Measurements from ENCODE around the gene KCNIP1.

KCNIP1 gene

GRCh38 chr5:170571281-170571731, 67.5 kb downstream of the KCNIP1 start:
- no peak for DNase-seq

- no peak for DNase-seq
Measured at GRCh38 chr5:170571875-170572852, 68.3 kb downstream of the KCNIP1 start.

- DNase-seq, result no peak
Measured at GRCh38 chr5:170573114-170573513, 69.3 kb downstream of the KCNIP1 start.

DNA sequence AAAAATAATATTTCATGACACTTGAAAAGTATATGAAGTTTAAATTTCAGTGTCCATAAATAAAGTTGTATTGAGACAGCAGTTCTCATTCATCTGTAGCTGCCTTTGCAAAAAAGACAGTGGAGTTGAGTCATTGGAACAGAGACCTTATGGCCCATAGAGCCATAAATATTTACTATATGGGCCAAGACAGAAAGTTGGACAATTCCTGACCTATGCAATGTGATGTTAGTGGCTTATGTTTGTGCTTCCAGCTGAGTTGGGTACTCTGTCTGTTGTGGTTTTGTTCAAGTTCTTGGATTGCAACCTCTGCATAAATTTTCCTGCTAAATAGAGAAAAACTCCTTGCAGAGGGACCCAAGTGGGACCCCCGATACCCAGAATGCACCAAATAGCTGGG, 69.8 kb downstream of the KCNIP1 start:
- no peak for DNase-seq

DNA sequence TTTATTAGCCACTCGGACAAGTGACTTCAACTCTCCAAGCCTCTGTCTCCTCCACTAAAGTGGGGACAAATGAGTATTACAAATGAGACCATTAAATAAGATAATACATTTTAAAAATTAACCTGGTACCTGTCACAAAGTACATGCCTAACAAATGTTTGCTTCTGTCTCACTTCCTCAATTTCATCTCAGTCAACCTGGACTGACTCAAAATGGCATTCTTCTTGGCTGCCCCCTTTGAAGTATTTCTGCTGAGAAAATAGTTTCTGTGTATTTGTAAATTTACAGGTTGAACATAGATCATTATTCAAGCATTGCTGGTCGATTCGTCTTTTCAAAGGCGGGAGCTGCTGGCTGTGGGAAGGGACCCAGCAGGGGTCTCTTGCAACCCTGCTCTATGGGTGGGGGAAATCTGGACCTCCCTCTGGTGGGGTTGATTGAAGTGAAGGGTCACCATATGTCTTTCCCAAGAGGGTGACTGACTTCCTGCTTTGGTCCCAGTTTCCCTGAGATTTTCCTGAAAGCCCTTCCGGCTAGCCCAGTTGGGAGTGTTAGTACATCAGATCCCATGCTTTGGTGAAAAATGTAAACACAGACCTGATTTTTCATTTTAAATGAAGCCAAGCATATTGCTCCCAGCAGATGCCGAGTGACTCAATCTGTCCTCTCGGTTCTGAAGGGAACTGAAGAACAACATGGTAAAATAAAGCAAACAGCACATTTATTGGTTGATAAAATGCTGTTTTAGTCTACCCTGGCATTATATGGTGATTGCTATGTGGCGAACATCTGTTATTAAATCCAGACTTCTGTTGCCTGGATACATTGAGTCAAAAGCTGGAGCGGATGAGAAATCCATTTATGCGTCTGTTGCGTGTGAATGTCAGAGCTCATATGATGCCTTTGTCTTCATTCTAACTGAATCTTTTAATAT, 73.0 kb downstream of the KCNIP1 start:
- no peak for DNase-seq

DNA sequence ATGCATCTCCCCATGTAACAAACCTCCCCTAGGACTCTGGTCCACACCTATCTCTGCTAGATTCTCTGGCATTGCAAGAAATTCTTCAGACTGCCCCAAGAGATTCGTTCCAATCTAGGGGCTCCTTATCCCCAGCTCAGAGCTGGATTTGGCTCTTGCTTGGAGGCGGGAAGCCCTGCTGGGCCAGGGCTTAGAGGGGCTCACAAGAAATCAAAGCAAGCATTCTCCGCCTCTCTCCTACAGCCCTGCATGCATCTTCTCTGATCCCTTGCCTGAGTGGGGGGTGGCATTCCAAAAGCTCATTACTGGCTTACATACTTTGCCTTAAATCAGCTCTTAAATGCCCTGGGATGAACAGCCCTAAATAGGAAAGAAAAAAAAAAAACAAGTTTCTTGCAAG, 75.8 kb downstream of the KCNIP1 start:
- no peak for DNase-seq

- DNase-seq, result no peak
Measured at GRCh38 chr5:170581211-170581610, 77.4 kb downstream of the KCNIP1 start.

DNA sequence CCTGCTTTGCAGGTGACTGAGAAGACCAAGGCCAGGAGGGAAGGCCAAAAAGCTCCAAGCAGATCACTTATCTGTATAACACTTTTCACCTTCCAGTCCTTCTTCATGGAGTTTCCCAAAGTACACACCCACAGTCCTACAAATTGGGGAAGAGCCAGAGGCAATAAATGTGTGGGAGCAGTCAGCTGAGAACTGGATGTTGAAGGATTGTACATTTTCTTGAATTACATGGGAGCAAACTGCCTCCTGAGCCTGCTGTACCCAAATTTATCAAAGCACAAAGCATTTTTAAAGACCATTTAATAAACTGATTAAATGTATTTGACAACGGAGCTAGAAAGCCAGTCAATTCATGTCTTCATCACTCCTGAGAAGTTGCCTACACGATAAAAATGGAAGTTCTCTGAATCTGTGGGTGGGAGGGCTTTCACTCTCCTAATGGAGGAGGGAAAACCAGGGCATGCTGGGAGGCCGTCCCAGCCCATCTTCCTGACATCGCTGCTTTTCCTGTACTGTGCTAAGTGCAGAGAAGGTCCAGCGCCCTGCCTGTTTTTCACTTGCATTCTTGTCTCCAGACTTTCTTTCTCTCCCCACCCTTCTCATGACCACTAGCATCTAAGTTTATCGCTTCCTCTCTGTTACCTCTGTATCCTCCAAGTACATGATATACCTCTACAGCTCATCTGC, 79.0 kb downstream of the KCNIP1 start:
- no peak for DNase-seq

- no peak for DNase-seq
Measured at GRCh38 chr5:170584003-170584402, 80.2 kb downstream of the KCNIP1 start.

GRCh38 chr5:170584450-170585058, 80.7 kb downstream of the KCNIP1 start:
- DNase-seq, result no peak

DNA sequence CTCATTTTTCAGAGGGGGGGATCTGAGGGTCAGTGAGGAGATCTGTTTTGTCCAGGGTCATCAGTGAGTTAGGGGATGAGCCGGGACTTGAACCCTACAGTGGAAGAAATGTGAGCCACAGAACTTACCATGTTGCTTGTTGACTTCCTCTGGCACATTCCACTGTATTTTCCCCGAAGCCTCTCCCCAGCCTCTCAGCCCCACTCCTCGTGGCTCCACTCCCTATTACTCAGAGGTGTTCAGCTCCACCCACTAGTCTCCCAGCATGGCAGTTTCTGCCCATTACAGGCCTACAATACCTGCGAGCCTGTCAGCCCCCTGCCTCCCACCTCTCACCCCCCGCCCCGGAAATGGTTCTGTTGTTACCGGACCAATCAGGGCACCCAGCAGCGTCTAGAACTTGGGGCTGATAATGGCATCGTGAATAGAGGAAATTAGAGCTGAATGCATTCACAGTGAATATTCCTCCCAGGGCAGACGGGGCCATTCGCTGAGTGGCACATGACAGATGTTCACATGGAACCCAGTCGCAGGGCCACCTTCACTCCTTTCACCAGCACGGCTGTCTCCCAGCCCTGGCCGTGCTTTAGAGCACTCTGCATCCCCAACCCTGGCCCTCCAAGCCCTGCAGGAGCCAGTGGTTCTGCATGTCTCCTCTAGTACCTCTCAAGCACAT, 81.6 kb downstream of the KCNIP1 start:
- no peak for DNase-seq

GRCh38 chr5:170587808-170588207, 84.0 kb downstream of the KCNIP1 start:
- DNase-seq, result no peak

- no peak for DNase-seq
Measured at GRCh38 chr5:170589643-170590042, 85.8 kb downstream of the KCNIP1 start.

DNA sequence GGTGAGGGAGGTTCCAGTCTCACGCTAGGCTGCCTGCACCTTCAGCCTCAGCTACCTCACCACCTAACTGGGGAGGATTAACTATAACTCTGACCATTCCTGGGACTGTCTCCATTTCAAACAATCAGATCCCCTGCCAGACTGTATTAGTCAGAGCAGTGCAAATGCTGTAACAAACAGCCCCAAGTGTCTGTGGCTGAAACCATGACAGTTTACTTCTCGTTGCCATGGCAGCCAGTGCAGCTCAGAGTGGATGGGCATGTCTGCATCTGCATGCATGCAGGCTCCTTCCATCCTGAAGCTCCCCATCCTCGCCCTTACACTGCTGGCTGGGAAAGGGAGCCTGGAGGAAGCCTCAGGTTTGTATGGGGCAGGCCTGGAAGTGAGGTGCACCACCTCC, 86.7 kb downstream of the KCNIP1 start:
- DNase-seq, result no peak

DNA sequence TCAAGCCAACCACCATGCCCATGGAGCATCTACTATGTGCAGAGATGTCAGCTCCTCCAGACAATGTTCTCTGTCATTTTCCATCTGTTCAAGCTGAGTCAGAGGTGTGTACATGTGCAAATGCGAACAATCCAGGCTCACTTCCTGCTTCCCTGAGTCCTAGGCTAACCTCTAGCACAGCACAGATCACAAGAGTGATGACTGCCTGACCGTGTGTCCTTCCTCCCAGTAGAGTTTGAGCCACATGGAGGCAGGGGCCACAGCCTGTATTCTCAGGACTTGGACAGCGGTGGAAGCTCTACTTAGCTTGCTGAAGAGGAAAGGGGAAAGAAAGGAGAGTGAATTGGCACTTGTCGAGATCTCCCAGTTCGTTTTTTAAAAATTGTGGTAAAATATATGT, 87.2 kb downstream of the KCNIP1 start:
- DNase-seq, result no peak

DNA sequence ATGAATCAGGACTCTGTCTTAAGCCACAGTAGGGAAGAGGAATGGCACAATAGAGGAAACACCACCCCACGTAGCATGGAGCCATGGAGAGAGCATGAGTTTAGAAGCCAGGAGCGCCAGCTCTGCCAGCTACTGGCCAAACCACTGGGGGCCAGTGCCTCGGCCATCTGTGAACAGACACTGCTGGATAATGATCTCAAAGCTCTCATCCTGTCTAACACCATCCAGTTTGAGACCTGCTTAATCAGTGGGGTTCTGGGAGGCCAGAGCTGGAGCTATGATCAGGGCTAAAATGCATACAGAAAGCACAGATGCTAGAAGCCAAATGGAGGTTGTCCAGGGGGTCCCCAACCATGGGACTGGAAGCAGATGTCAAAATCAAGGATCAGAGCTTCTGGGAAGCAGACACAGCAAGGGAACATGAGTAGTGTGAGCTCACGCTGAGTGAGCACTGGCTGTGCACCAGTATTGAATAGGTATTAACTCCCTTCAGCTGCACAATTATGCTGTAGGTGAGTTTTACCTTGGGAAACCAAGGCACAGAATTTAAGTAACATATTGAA, 92.7 kb downstream of the KCNIP1 start:
- DNase-seq, result no peak

DNA sequence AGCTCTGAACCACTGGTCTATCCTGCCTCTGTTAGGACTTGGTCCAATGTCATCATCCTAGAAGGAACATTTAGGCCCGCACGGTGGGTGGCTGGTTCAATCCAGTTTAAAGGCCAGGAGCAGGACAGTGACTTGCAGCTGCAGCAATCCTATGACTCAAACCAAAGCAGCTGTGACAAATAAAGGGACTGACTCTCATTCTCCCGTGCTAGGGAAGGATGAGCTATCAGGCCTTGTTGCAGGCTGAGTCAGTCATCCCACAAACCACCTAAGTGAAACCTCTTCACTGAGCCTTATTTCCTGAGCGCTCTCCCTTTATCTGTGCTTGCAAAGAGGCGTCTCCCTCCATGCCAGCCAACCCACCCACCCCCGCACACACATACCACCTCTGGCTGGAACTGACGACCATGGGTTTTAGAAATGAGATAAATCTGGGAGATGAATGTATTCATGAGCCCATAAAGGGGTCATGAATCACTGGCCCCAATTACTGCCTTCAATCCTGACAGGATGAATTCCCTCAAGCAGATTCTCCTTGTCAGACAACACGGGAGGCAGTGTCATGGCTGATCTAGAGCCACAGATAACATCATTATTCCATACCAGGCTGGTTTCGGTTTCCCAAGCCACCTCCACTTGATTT, 93.4 kb downstream of the KCNIP1 start:
- no peak for DNase-seq

- DNase-seq, result no peak
Measured at GRCh38 chr5:170597872-170598271, 94.1 kb downstream of the KCNIP1 start.

DNA sequence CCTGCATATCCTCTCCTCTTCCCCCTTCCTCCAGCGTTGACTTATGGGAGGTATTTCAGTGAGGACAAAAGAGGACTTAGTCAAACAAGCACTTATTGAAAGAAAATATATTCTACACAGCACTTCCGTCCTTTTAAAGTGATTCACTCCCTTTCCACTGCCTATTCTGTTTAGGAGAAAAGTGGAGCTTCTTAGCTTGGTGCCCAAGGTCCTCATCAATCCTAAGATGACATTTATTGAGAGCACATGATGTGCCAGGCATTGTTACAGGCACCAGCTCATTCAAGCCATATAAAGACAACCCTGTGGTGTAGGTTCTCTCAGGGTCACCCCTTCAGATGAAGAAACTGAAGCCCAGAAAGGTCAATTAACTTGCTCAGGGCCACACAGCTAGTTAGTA, 95.9 kb downstream of the KCNIP1 start:
- no peak for DNase-seq

DNA sequence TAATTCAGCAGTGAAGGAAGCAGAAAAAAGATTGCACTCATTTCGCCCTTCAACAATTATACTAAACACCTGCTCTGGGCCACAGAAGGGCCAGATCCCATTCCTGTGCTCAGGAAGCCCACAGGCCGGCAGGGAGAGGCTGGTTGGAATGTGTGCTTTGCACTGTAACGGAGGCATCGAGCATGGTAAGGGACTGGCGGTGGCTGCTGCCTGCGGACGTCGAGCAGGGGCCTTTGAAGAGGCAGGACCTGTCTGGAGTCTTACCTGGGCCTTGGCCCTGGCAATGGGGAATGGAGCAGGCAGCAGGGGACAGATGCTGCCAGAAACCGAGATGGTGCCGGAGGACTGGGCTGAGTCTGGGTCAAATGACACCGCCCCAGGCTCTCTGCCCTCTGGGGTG, 97.8 kb downstream of the KCNIP1 start:
- DNase-seq, result no peak

GRCh38 chr5:170603109-170603508, 99.3 kb downstream of the KCNIP1 start:
- DNase-seq, result no peak

All from hematopoietic multipotent progenitor cell treated with erythropoietin and hydrocortisone succinate and interleukin-3 and kit ligand, for 6 days (in vitro differentiated cells).